ENCODE results near the gene MAFG. TPM values are rescaled to one million over a fixed set of nuclear protein-coding genes. Genes with fewer than 3 reads are reported as not detected.

The MAFG gene
- polyA plus RNA-seq, 1 of the 3 experiments (the other 2 are of a cell fraction): 38.7 TPM

GRCh38 chr17:81900181-81900820, 27.2 kb downstream of the MAFG start:
- no peak overlapping the region for H3K4me2 ChIP-seq
- H3K4me3 ChIP-seq (ENCODE audit: low read depth in 2 of 2, low read length in 1 of 2): no peak overlapping the region
- H3K9ac ChIP-seq: no peak overlapping the region
- H3K9me2 ChIP-seq: no peaks in the 10 kb centered on the region
- H4K20me1 ChIP-seq (ENCODE audit: insufficient read depth): peaks cover 8% of the 10 kb centered on the region; the same call in 1 of the 2 replicates
- H3K4me1 ChIP-seq (ENCODE audit: control insufficient read depth in 1 of 2, insufficient read depth in 2 of 2, low read depth in 1 of 2, low read length in 1 of 2): peaks cover 3 to 10% of the 10 kb centered on the region in 2 experiments; a peak in 1 of 4 replicates
- peaks cover 45% of the 10 kb centered on the region for H3F3A ChIP-seq (replicated peaks; ENCODE audit: insufficient read depth)
- TF ChIP-seq CHD2 (IDR thresholded peaks at IDR 0.05; ENCODE audit: low read length, partially characterized antibody): no peak
- TF ChIP-seq CTCF (IDR thresholded peaks at IDR 0.05): no peak
- TF ChIP-seq NRF1 (IDR thresholded peaks at IDR 0.05; ENCODE audit: low read depth, low read length): no peak
- no peak for TF ChIP-seq FOXM1 (IDR thresholded peaks at IDR 0.05; ENCODE audit: low read depth)
- no peak overlapping the region for H2AFZ ChIP-seq (ENCODE audit: low read depth)
- WGBS (ENCODE audit: low lambda C conversion rate): 95% methylated on average over 14 of the region's 18 CpGs
- ChIA-PET CTCF (interaction anchor here (1.9 kb wide), 1 partner anchor 31 kb away, joined by 7 read pairs; no protein-coding TSS in a partner anchor), POLR2A (interaction anchor here (1.4 kb wide), 1 partner anchor 31 kb away, joined by 3 read pairs; no protein-coding TSS in a partner anchor)
- peaks cover 23 to 42% of the 10 kb centered on the region in 2 experiments for H3K36me3 ChIP-seq (replicated peaks in 1 of 2; ENCODE audit: control insufficient read depth in 1 of 2, insufficient read depth in 2 of 2, low read length in 1 of 2)
- no peak overlapping the region for H3K27ac ChIP-seq (ENCODE audit: low read depth in 2 of 2, low read length in 1 of 2)
- H3K27me3 ChIP-seq (ENCODE audit: insufficient read depth): no peaks in the 10 kb centered on the region
- no peaks in the 10 kb centered on the region for H3K9me3 ChIP-seq
- DNase-seq: no peak
- H3K79me2 ChIP-seq (ENCODE audit: insufficient read depth): peaks cover 11% of the 10 kb centered on the region

DNA sequence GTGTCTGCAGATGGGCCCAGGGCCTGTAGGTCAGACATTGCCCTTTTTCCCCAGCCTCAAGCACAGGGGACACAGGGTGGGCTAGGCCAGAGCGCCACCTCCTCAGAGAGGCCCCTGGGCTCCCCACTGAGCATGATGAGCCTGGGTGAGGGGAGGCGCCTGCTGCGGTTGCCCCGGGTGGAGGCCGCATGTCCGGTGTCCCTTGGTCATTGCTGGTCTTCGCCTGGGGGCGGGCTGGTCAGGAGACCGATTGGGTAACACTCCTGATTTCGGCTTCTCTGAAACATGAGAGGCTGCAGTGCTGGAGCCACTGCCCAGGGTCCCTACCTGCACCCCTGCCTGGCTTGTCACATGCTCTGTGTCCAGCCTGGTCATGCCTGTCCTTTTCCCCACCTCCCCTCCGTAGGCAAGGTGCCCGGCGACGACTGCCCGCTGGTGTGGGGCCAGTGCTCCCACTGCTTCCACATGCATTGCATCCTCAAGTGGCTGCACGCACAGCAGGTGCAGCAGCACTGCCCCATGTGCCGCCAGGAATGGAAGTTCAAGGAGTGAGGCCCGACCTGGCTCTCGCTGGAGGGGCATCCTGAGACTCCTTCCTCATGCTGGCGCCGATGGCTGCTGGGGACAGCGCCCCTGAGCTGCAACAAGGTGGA, 27.9 kb downstream of the MAFG start:
- 97% methylated on average over 18 of the region's 22 CpGs for WGBS (ENCODE audit: low lambda C conversion rate)
- no peak overlapping the region for H2AFZ ChIP-seq (ENCODE audit: low read depth)
- H3K9me3 ChIP-seq: no peaks in the 10 kb centered on the region
- H3K27ac ChIP-seq (ENCODE audit: low read depth in 2 of 2, low read length in 1 of 2): no peak overlapping the region
- H3K9me2 ChIP-seq: no peaks in the 10 kb centered on the region
- no peaks in the 10 kb centered on the region for H3K27me3 ChIP-seq (ENCODE audit: insufficient read depth)
- H3K79me2 ChIP-seq (ENCODE audit: insufficient read depth): peaks cover 16% of the 10 kb centered on the region
- no peak overlapping the region for H3K4me3 ChIP-seq (ENCODE audit: low read depth in 2 of 2, low read length in 1 of 2)
- CTCF ChIA-PET: no interaction called here
- H3K4me2 ChIP-seq: no peak overlapping the region
- peaks cover 8% of the 10 kb centered on the region; the same call in 1 of the 2 replicates for H4K20me1 ChIP-seq (ENCODE audit: insufficient read depth)
- H3K4me1 ChIP-seq (ENCODE audit: control insufficient read depth in 1 of 2, insufficient read depth in 2 of 2, low read depth in 1 of 2, low read length in 1 of 2): peaks cover 3 to 10% of the 10 kb centered on the region in 2 experiments; a peak in 1 of 4 replicates
- H3F3A ChIP-seq (replicated peaks; ENCODE audit: insufficient read depth): peaks cover 40% of the 10 kb centered on the region
- peaks cover 28 to 36% of the 10 kb centered on the region in 2 experiments for H3K36me3 ChIP-seq (replicated peaks in 1 of 2; ENCODE audit: control insufficient read depth in 1 of 2, insufficient read depth in 2 of 2, low read length in 1 of 2)
- TF ChIP-seq JUND (IDR thresholded peaks at IDR 0.05) (no peak), EZH2phosphoT487 (IDR thresholded peaks at IDR 0.05; ENCODE audit: borderline replicate concordance, low read depth) (no peak), SIN3A (IDR thresholded peaks at IDR 0.05; ENCODE audit: borderline replicate concordance, low read depth, low read length) (no peak), NFIC (IDR thresholded peaks at IDR 0.05; ENCODE audit: borderline replicate concordance) (no peak), RFX5 (IDR thresholded peaks at IDR 0.05; ENCODE audit: low read length) (no peak), SMC3 (IDR thresholded peaks at IDR 0.05; ENCODE audit: low read depth, low read length) (no peak), TAF1 (IDR thresholded peaks at IDR 0.05; ENCODE audit: borderline replicate concordance, low read depth, low read length) (no peak), TEAD4 (IDR thresholded peaks at IDR 0.05; ENCODE audit: borderline replicate concordance, insufficient read depth) (no peak)
- DNase-seq: no peak
- POLR2A ChIA-PET: interaction anchor here (0.9 to 1.4 kb wide), 2 partner anchors 31 to 32 kb away, joined by 3 read pairs; no protein-coding TSS in a partner anchor
- no peak overlapping the region for H3K9ac ChIP-seq
